Astrocyte (in vitro differentiated cells and primary cell): ENCODE results near the gene VWA5B2. TPM values are rescaled to one million over a fixed set of nuclear protein-coding genes. Genes with fewer than 3 reads are reported as not detected.

Source experiments
- DNase-seq: peaks from one replicate; pipeline ENCODE4 v3.0.0-alpha.2; 2010; ENCODE audit warnings: low read depth
- FAIRE-seq: peaks from 2 replicates; lab custom pipeline; 2011; peaks lifted over from hg19 to GRCh38; lab: Jason Lieb, UNC
- H2AFZ ChIP-seq: 2 replicates; pipeline ENCODE4 v1.6.0; 2012; ENCODE audit warnings: low read depth, low read length, inconsistent platforms
- H3K27ac ChIP-seq: 2 replicates; pipeline ENCODE4 v1.5.1; 2011; ENCODE audit warnings: low read depth, low read length, inconsistent platforms
- H3K27me3 ChIP-seq: 2 replicates; pipeline ENCODE4 v1.6.0; 2011; ENCODE audit warnings: low read length, inconsistent platforms; ENCODE audit not compliant: insufficient read depth
- H3K36me3 ChIP-seq: 2 replicates; pipeline ENCODE4 v1.5.1; 2011; ENCODE audit warnings: low read length, inconsistent platforms; ENCODE audit not compliant: insufficient read depth
- H3K4me1 ChIP-seq: 2 replicates; pipeline ENCODE4 v1.5.1; 2011; ENCODE audit warnings: low read length, inconsistent platforms; ENCODE audit not compliant: insufficient read depth
- H3K4me2 ChIP-seq: 2 replicates; pipeline ENCODE4 v1.6.0; 2012; ENCODE audit warnings: low read length, inconsistent platforms
- H3K4me3 ChIP-seq: 2 replicates; pipeline ENCODE4 v1.5.1; 2011; ENCODE audit warnings: low read depth, mild to moderate bottlenecking, low read length, inconsistent platforms; ENCODE audit not compliant: insufficient read depth
- H3K79me2 ChIP-seq: 2 replicates; pipeline ENCODE4 v1.6.0; 2012; ENCODE audit warnings: mild to moderate bottlenecking, low read length, inconsistent platforms; ENCODE audit not compliant: insufficient read depth
- H3K9ac ChIP-seq: 2 replicates; pipeline ENCODE4 v1.6.0; 2012; ENCODE audit warnings: mild to moderate bottlenecking, low read length, inconsistent platforms
- H3K9me3 ChIP-seq: 2 replicates; pipeline ENCODE4 v1.5.1; 2012; ENCODE audit warnings: low read depth, mild to moderate bottlenecking, low read length, inconsistent platforms; ENCODE audit not compliant: insufficient read depth
- H4K20me1 ChIP-seq: 2 replicates; pipeline ENCODE4 v1.6.0; 2012; ENCODE audit warnings: low read length, inconsistent platforms; ENCODE audit not compliant: insufficient read depth
- H3K27ac Mint-ChIP-seq: one replicate; pipeline ENCODE4 v1.8.0; 2021; ENCODE audit warnings: mild to moderate bottlenecking, mixed read lengths; ENCODE audit not compliant: unreplicated experiment
- H3K27me3 Mint-ChIP-seq: one replicate; pipeline ENCODE4 v1.8.0; 2021; ENCODE audit warnings: low read depth, mixed read lengths; ENCODE audit not compliant: unreplicated experiment
- H3K36me3 Mint-ChIP-seq: one replicate; pipeline ENCODE4 v1.8.0; 2021; ENCODE audit warnings: low read depth, mixed read lengths; ENCODE audit not compliant: unreplicated experiment
- H3K4me1 Mint-ChIP-seq: one replicate; pipeline ENCODE4 v1.8.0; 2021; ENCODE audit warnings: low read depth, mixed read lengths; ENCODE audit not compliant: unreplicated experiment
- H3K4me3 Mint-ChIP-seq: one replicate; pipeline ENCODE4 v1.8.0; 2021; ENCODE audit warnings: mild to moderate bottlenecking, moderate library complexity, mixed read lengths; ENCODE audit not compliant: unreplicated experiment
- H3K9me3 Mint-ChIP-seq: one replicate; pipeline ENCODE4 v1.8.0; 2021; ENCODE audit warnings: mild to moderate bottlenecking, mixed read lengths; ENCODE audit not compliant: unreplicated experiment
- CTCF ChIP-seq: IDR thresholded peaks from 2 replicates; pipeline ENCODE4 v1.5.1; 2011; ENCODE audit warnings: low read depth, mild to moderate bottlenecking, inconsistent platforms, low read length, moderate library complexity; ENCODE audit not compliant: insufficient read depth
- EZH2 ChIP-seq: IDR thresholded peaks from 2 replicates; pipeline ENCODE4 v1.6.1; 2012; ENCODE audit warnings: mild to moderate bottlenecking, low read length, inconsistent platforms; ENCODE audit not compliant: insufficient read depth
- total RNA-seq: library from RNA; stranded (reverse); gene quantifications from 2 replicates; pipeline ENCODE4 v1.2.1, GENCODE V29; 2021

The VWA5B2 gene
- total RNA-seq, 1 donor from 2014 or later = 0.23 TPM

GRCh38 chr3:184242297-184242685, 12.9 kb downstream of the VWA5B2 start:
- H4K20me1 ChIP-seq = peaks cover 47% of the 10 kb centered on the region
- DNase-seq (no peak), FAIRE-seq (no peak)
- H2AFZ ChIP-seq = no peak overlapping the region
- Mint-ChIP-seq H3K4me1 (no peaks in the 10 kb centered on the region), H3K9me3 (no peaks in the 10 kb centered on the region), H3K27me3 (peaks cover 27% of the 10 kb centered on the region), H3K4me3 (no peak overlapping the region), H3K27ac (no peak overlapping the region), H3K36me3 (no peaks in the 10 kb centered on the region)
- peaks cover 2% of the 10 kb centered on the region for H3K36me3 ChIP-seq
- peaks cover 4% of the 10 kb centered on the region for H3K27me3 ChIP-seq
- no peak overlapping the region for H3K9ac ChIP-seq
- no peaks in the 10 kb centered on the region for H3K9me3 ChIP-seq
- no peaks in the 10 kb centered on the region for H3K4me1 ChIP-seq
- TF ChIP-seq EZH2 = no peak
- no peak for TF ChIP-seq CTCF
- no peaks in the 10 kb centered on the region for H3K79me2 ChIP-seq
- no peak overlapping the region for H3K4me2 ChIP-seq
- no peak overlapping the region for H3K4me3 ChIP-seq
- H3K27ac ChIP-seq = no peak overlapping the region

GRCh38 chr3:184248454-184249411, 19.3 kb downstream of the VWA5B2 start, which contains the start of gene ALG3:
ALG3 (minus strand) TSS chr3:184248962; CDS start chr3:184248940, 22 bp downstream.
- Mint-ChIP-seq H3K4me1 (peaks cover 4% of the 10 kb centered on the region), H3K9me3 (no peaks in the 10 kb centered on the region), H3K27me3 (no peaks in the 10 kb centered on the region), H3K27ac (peak within 1 kb of the TSS; percentile 98), H3K4me3 (peak within 1 kb of the TSS; percentile 95), H3K36me3 (no peaks in the 10 kb centered on the region)
- Histone ChIP-seq H3K9ac (peak within 1 kb of the TSS; percentile 96), H3K27ac (peak within 1 kb of the TSS; percentile 91), H3K9me3 (no peaks in the 10 kb centered on the region), H3K27me3 (no peaks in the 10 kb centered on the region), H3K36me3 (peaks cover 2% of the 10 kb centered on the region), H2AFZ (peak within 1 kb of the TSS; percentile 98), H3K4me1 (peaks cover 7% of the 10 kb centered on the region), H4K20me1 (peaks cover 24% of the 10 kb centered on the region), H3K79me2 (peaks cover 12% of the 10 kb centered on the region), H3K4me3 (peak within 1 kb of the TSS; percentile 88), H3K4me2 (peak within 1 kb of the TSS; percentile 100)
- TF ChIP-seq CTCF = no peak
- no peak for TF ChIP-seq EZH2
- no peak for FAIRE-seq
- DNase-seq = peak; percentile 77
